DMS79 (cell line): ENCODE data around the gene PRKACG.

Experiments
- DNase-seq: peaks from one replicate; lab custom pipeline; 2025; lab: John Stamatoyannopoulos, UW

PRKACG gene

DNA sequence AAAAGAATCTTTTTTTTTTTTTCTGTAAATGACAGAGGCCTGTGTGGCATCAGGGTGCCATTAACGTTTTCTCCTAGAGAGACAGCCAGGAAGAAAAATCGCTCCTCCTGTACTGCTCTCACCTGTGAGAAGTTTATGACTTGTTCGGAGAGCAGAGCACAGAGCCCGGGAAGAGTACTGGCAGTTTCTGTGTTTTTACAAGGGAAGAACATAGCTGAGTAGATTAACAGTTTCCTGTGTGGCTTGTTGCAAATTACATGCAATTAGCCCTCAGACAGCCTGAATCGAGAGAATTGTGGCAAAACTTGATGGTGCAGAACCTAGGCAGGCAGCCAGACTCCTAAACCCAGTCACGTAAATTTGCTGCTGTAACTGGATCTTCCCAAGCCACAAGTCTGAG, 32.1 kb downstream of the PRKACG start:
- DNase-seq = peak; percentile 83

GRCh38 chr9:68980341-68980914, 33.5 kb downstream of the PRKACG start:
- no peak for DNase-seq

DNA sequence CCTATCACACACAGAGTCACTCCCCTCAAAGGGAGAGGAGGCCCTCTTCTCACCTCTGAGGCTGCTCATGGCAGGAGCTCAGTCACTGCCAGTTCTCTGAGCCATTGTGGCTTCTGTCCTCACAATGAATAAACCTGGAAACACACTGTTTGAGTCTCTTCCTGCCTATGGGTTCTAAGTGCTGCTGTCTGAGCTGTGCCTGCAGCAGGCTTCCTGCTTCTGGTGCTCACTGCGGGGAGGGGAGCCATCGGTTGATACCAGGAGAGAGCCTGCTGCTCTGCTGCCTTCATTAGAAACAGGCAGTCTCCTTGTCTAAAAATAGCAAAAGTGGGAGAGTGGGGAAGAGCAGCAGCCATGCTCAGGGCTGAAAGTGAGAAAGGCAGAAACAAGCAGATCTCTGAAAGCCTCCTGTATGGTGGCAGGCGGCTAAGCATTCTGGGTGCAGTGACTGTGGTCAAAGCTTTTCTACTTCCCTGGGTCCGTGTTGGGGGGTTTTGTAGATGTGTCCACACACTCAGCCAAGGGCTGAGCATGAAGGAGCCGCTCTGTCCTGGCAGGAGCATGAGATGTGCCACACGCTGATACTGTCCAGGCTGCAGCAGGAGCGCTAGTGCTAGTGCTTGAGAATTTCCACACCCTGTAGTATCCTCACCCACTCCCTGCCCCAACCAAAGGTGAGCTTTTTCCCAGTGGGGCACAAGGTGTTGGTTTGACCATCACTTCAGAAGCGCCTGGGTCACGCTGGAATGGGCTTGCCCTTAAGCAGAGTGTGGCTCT, 34.2 kb downstream of the PRKACG start:
- DNase-seq = no peak

DNA sequence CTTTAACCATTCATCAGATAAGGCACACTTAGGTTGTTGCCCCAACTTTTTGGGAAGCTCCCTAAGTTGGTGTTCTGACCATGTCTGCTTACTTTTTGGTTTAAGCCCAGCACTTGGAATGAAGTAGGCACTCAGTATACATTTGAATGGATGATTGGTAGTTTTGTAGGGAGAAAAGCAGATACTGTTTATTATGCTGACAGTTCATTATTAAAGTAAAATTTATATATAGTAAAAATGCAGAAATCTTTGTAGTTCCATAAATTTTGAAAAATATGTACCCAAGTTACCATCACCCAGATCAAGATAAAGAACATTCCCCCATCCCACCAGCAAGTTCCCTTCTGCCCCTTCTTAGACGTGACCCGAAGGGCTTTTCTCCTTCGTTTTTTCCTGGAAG, 35.4 kb downstream of the PRKACG start:
- DNase-seq = no peak

- no peak for DNase-seq
Observed at GRCh38 chr9:68978066-68978465, 35.8 kb downstream of the PRKACG start.

- DNase-seq = no peak
Observed at GRCh38 chr9:68975365-68976043, 38.4 kb downstream of the PRKACG start.

GRCh38 chr9:68974901-68975300, 39.0 kb downstream of the PRKACG start:
- DNase-seq = no peak

- DNase-seq = no peak
Observed at GRCh38 chr9:68974431-68974830, 39.5 kb downstream of the PRKACG start.

GRCh38 chr9:68973619-68974018, 40.3 kb downstream of the PRKACG start:
- DNase-seq = no peak

- DNase-seq = peak; percentile 10
Observed at GRCh38 chr9:68970151-68970550, 43.8 kb downstream of the PRKACG start.

- no peak for DNase-seq
Observed at GRCh38 chr9:68969538-68969937, 44.4 kb downstream of the PRKACG start.

DNA sequence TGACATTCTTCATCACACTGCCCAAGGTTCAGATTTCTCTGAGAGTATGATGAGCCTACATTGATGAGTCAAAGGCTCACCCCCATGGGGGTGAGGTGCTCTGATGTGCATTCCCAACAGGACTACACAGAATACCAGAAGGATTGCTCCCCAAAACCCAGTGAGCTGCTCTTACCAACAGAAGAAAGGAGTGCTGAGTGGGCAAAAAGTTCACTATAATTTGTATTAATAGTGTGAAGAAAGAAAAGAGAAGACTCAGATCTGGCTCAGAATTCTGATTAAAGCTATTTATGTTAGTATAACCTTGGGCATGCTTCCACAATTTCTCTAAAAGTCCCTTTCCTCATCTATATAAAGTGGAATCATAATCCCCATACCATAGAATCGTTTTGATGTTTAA, 46.1 kb downstream of the PRKACG start:
- DNase-seq = no peak

- no peak for DNase-seq
Observed at GRCh38 chr9:68966496-68966944, 47.4 kb downstream of the PRKACG start.

DNA sequence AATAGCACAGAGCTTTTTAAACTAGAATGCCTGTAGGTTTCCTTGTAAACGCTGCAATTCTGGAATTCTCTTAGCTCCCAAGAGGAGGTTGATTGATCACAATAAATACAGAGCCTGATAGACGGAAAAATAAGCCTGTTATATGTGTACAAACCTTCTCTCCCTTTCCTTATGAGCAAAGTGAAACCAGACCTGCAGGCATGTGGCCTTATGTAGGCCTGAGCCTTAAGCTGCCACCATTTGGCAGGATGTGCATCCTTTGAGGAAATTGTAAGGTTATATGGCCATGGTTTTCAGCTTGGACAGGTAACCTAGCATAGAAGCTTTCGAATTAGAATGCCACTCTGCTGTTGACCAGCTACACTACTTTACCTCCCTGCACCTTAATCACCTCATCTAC, 49.1 kb downstream of the PRKACG start:
- no peak for DNase-seq

GRCh38 chr9:68964102-68964541, 49.8 kb downstream of the PRKACG start:
- no peak for DNase-seq

DNA sequence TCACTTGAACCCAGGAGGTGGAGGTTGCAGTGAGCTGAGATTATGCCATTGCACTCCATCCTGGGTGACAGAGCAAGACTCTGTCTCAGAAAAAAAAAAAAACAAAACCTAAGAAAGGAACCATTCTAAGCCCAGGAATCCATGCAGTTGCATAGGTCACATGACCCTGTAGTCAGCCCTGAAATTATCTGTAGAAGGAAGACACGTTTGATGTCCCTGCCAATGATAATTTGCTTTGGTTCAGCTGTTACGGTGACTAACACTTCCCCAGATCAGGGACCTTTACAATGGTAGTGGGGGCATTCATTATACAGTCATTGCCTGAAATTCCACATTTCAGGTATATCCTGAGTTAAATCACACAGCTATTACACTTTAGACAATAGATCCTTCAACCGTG, 50.5 kb downstream of the PRKACG start:
- DNase-seq = no peak
